ENCODE data around the gene COL25A1. TPM values are rescaled to one million over a fixed set of nuclear protein-coding genes. Genes with fewer than 3 reads are reported as not detected.

Gene COL25A1
- total RNA-seq, 1 experiment from 2014 or later: 4.2 TPM

DNA sequence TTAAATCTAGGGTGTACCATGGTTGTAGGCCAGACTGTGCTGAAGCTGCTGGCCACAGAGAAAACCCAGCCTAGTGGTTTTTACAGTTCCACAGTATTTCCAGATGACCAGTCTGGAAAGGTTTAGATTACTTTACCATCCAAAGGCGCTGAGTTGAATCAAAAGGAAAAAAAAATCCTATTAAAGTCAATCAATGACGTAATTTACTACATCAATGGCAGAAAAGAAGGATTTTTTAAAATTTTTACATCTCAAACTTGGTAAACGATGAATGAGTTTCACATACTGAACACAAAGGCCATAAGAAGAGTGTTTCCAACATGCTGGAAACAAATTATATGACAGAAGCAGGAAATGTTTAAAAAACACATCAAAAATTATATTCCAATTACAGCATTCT is 409.0 kb downstream of the COL25A1 start:
- no peaks in the 10 kb centered on the region for H3K27me3 Mint-ChIP-seq (ENCODE audit: low read depth)
- TF ChIP-seq, protein P1, sequence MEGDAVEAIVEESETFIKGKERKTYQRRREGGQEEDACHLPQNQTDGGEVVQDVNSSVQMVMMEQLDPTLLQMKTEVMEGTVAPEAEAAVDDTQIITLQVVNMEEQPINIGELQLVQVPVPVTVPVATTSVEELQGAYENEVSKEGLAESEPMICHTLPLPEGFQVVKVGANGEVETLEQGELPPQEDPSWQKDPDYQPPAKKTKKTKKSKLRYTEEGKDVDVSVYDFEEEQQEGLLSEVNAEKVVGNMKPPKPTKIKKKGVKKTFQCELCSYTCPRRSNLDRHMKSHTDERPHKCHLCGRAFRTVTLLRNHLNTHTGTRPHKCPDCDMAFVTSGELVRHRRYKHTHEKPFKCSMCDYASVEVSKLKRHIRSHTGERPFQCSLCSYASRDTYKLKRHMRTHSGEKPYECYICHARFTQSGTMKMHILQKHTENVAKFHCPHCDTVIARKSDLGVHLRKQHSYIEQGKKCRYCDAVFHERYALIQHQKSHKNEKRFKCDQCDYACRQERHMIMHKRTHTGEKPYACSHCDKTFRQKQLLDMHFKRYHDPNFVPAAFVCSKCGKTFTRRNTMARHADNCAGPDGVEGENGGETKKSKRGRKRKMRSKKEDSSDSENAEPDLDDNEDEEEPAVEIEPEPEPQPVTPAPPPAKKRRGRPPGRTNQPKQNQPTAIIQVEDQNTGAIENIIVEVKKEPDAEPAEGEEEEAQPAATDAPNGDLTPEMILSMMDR (conservative IDR thresholded peaks at IDR 0.05): no peak
- H2BK12ac ChIP-seq (ENCODE audit: insufficient read length, low read depth, low read length): no peak overlapping the region
- no peaks in the 10 kb centered on the region for H3K9me3 Mint-ChIP-seq
- no peaks in the 10 kb centered on the region for H3K36me3 Mint-ChIP-seq (ENCODE audit: insufficient read depth in 1 of 3, low read depth in 3 of 3)
- no peak overlapping the region for H3K27ac Mint-ChIP-seq
- no peak overlapping the region for H3K14ac ChIP-seq (ENCODE audit: insufficient read depth, low read length)
- no peak overlapping the region for H3K4ac ChIP-seq (ENCODE audit: low read depth, low read length)
- no peak overlapping the region for H4K5ac ChIP-seq (ENCODE audit: insufficient read length, low read depth, low read length)
- no peak overlapping the region for H2BK15ac ChIP-seq (ENCODE audit: low read depth, low read length)
- H4K8ac ChIP-seq (replicated peaks; ENCODE audit: insufficient read length, low read depth, low read length): no peak overlapping the region
- H3K18ac ChIP-seq (ENCODE audit: insufficient read length, low read depth, low read length): no peak overlapping the region
- H3K4me1 ChIP-seq (ENCODE audit: insufficient read depth, low read length): peaks cover 3% of the 10 kb centered on the region; the same call in 1 of the 2 replicates
- H3K23ac ChIP-seq (ENCODE audit: insufficient read length, low read depth, low read length): no peak overlapping the region
- H3K79me2 ChIP-seq (ENCODE audit: insufficient read depth, low read length): no peaks in the 10 kb centered on the region
- no peak overlapping the region for H3K56ac ChIP-seq (ENCODE audit: insufficient read length, low read depth, low read length)
- no peaks in the 10 kb centered on the region for H4K20me1 ChIP-seq (ENCODE audit: control insufficient read depth, insufficient read depth, insufficient read length)
- H2BK5ac ChIP-seq (ENCODE audit: insufficient read length, low read length): no peak overlapping the region
- H3K79me1 ChIP-seq (ENCODE audit: insufficient read depth, low read depth, low read length, poor library complexity, severe bottlenecking): no peaks in the 10 kb centered on the region
- peaks cover 19 to 22% of the 10 kb centered on the region in 2 experiments for H3K4me1 Mint-ChIP-seq
- H3K9ac ChIP-seq (ENCODE audit: extremely low read depth, insufficient read length, low read length): no peak overlapping the region
- no peak overlapping the region for H4K91ac ChIP-seq (ENCODE audit: insufficient read length, low read depth, low read length)
- no peak overlapping the region for H2AK5ac ChIP-seq (ENCODE audit: insufficient read length, low read length)
- H3K4me3 Mint-ChIP-seq: no peak overlapping the region
- H2BK120ac ChIP-seq (ENCODE audit: low read depth, low read length, poor library complexity, severe bottlenecking): no peak overlapping the region
- H3K27me3 ChIP-seq (ENCODE audit: insufficient read depth, low read length): no peaks in the 10 kb centered on the region
- no peaks in the 10 kb centered on the region for H3K9me3 ChIP-seq (ENCODE audit: control insufficient read depth, low read depth, low read length)
- no peak overlapping the region for H3T11ph ChIP-seq (ENCODE audit: low read length)
- no peak overlapping the region for H2BK20ac ChIP-seq (ENCODE audit: low read depth, low read length, poor library complexity, severe bottlenecking)
- no peak overlapping the region for H3K4me2 ChIP-seq (ENCODE audit: insufficient read depth, insufficient read length, low read length)
- no peaks in the 10 kb centered on the region for H3K23me2 ChIP-seq (ENCODE audit: insufficient read length, low read depth, low read length, poor library complexity, severe bottlenecking)
- WGBS (ENCODE audit: extremely low coverage, insufficient read length, low lambda C conversion rate): no CpG with 5 or more reads among the region's 3 CpGs
- H2AFZ ChIP-seq (ENCODE audit: low read length): no peak overlapping the region
- DNase-seq: no peak
- H3K27ac ChIP-seq (ENCODE audit: insufficient read length, low read depth, low read length): no peak overlapping the region
